ENCODE results near the gene NT5DC2.

DNA sequence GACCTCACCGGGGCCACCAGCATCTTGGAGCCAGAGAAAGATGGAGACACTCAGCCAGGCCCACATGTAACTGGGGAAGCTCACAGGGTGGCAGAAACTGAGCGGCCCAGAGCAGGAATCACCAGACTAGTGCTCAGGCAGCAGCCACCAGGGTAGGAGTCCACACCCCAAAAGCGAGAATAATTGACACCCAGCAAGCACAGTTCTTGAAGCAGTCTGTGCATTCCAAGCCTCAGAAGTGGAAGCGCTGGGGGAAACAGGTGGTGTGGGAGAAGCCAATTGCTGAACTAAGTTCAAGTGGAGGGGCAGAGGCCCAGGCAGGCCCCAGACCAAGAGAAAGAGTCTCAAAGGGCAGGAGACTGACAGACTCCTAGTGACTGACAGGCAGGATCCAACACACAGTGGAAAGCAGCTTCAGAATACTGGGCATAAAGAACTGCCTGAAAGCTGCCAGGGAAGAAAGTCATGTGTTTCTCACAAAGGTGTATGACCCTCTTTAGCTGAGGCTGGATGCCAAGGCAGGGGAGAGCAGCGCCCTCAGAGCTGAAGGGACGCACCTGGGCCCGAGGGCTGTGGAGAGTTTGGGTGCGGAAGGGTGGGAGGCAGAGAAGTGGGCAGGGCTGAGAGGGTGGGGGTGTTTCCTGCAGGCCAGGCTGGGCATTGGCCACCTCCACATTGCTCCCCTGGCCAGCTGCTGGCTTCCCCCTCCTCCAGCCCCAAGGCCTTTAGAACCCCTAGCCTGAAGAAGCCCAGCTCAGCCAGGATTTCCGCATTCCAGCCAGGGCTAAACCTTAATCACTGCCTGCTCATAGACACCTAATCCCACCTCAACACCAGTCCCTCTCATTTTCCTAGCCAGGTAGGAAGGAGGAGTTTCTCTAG lies 7.7 kb downstream of the NT5DC2 start:
- TF ChIP-seq, protein P1, sequence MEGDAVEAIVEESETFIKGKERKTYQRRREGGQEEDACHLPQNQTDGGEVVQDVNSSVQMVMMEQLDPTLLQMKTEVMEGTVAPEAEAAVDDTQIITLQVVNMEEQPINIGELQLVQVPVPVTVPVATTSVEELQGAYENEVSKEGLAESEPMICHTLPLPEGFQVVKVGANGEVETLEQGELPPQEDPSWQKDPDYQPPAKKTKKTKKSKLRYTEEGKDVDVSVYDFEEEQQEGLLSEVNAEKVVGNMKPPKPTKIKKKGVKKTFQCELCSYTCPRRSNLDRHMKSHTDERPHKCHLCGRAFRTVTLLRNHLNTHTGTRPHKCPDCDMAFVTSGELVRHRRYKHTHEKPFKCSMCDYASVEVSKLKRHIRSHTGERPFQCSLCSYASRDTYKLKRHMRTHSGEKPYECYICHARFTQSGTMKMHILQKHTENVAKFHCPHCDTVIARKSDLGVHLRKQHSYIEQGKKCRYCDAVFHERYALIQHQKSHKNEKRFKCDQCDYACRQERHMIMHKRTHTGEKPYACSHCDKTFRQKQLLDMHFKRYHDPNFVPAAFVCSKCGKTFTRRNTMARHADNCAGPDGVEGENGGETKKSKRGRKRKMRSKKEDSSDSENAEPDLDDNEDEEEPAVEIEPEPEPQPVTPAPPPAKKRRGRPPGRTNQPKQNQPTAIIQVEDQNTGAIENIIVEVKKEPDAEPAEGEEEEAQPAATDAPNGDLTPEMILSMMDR (conservative IDR thresholded peaks at IDR 0.05 in 1 of 2, IDR thresholded peaks at IDR 0.05 in 1 of 2; ENCODE audit: extremely low read depth in 1 of 2, insufficient read depth in 1 of 2, low read depth in 1 of 2, low read length in 2 of 2) = no peak
- no peak for TF ChIP-seq EZH2 (IDR thresholded peaks at IDR 0.05; ENCODE audit: borderline replicate concordance, low read length)
